Medulla oblongata (tissue), 1 donor: ENCODE measurements around the gene ZNF654.
"Not testable (repeated sequence)": the region's sequence is repeated elsewhere in the genome, so short reads cannot be mapped to it uniquely, and the experiment has no call there.

Source experiments
- DNase-seq: peaks from one replicate; pipeline ENCODE4 v3.0.0-alpha.2; 2015; ENCODE audit errors: extremely low spot score

Gene ZNF654

GRCh38 chr3:88059380-88060170, 520 bp downstream of the ZNF654 start:
- DNase-seq = peak; percentile 53

GRCh38 chr3:88061746-88062145, 2.7 kb downstream of the ZNF654 start:
- no peak for DNase-seq

GRCh38 chr3:88075072-88075471, 16.0 kb downstream of the ZNF654 start:
- no peak for DNase-seq

GRCh38 chr3:88075497-88075896, 16.4 kb downstream of the ZNF654 start:
- no peak for DNase-seq

DNA sequence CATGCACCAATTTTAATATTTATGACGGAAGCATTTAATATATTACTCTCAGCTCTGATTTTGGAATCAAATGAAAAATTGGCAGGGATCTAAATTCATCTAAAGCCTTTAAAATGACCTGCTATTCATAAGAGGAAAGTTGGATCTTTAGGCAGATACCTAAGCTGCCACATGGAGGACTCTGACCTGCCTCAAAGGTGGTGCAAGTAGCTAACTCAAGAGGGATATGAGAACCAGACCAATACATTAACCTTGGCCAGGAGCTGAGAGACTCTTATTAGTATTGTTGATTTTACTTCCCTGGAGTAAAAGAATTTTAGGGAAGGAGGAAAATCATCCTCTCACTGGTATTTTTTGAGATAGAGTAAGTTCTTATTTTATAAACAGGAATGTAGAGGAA, 17.7 kb downstream of the ZNF654 start:
- no peak for DNase-seq

DNA sequence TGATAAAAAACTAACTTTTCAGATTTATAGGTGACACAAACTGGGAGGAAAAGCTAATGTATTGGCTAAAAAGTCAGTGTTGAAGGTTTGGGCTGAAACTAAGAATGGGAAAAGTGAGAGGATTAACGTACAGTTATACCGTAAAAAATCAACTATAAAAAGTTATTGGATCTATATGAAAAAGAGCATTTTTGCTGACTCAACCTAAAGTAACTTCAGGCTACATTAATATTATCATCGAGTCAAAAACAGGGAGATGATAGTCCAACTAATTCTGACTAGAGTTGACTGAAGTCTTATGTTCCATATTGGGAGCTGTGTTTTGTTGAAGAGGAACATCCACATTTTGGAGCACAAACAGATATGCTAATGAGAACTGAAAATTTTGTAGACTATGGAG, 19.9 kb downstream of the ZNF654 start:
- DNase-seq = no peak

GRCh38 chr3:88082854-88083253, 23.8 kb downstream of the ZNF654 start:
- no peak for DNase-seq

GRCh38 chr3:88084097-88084501, 25.0 kb downstream of the ZNF654 start:
- no peak for DNase-seq

- no peak for DNase-seq
Observed at GRCh38 chr3:88090681-88091080, 31.6 kb downstream of the ZNF654 start.

DNA sequence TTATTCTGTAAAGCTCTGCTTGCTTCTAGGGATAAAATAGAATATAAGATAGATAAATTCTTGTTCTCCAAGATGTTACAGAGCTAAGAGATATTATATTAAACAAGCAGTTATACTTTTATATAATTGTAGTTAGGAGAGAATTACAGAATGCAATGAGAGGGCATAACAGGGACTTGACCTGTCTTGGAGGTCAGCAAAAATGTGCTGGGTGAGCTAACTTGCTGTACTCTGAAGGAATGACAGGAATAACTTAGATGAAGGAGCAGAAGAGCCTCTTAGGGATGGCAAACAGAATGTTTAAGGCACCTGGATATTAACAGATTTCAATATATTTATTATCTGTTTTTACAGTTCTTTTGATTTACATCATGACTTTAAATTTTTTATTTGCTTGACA, 33.2 kb downstream of the ZNF654 start:
- DNase-seq = no peak

DNA sequence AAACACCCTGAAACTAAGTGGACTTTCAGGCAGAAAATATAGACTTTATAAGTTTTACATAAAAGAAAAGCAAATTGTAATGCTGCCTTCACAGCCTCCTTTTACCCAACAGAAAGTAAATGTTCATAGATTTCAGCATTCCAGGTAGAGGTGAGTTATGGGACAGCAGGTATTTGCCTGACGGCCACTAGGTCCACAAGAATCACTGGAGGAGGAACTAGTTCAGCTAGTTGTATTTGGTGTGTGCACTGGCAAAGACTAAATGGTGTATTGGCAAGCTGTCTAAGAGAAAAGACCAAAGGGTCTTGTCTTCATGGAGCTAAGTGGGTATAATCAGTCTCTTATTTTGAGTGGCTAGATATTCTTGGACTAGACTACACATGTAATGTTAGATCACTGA, 34.2 kb downstream of the ZNF654 start:
- DNase-seq = no peak

- no peak for DNase-seq
Observed at GRCh38 chr3:88101142-88101541, 42.1 kb downstream of the ZNF654 start.

GRCh38 chr3:88105325-88105724, 46.3 kb downstream of the ZNF654 start:
- no peak for DNase-seq

DNA sequence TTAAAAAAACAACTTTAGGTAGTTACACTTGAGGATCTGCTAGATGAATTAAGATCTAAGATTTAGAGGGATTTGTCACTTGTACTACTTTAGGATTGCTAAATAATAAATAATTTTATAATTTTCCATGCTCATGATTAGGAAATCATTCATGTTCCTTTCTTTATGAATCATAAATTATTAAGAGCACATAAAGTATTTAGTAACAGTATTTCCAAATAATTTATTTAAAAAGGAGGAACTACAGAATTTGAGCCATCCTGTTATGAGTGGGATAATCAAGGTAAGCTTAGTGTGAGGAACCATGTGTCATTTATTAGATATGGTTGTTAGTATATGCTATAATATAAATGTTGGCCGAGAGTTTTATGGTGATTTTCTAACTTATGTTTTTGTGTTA, 53.2 kb downstream of the ZNF654 start:
- no peak for DNase-seq

- DNase-seq = peak; percentile 86
Observed at GRCh38 chr3:88113311-88114162, 54.5 kb downstream of the ZNF654 start.

- DNase-seq = no peak
Observed at GRCh38 chr3:88114878-88115549, 56.0 kb downstream of the ZNF654 start.

DNA sequence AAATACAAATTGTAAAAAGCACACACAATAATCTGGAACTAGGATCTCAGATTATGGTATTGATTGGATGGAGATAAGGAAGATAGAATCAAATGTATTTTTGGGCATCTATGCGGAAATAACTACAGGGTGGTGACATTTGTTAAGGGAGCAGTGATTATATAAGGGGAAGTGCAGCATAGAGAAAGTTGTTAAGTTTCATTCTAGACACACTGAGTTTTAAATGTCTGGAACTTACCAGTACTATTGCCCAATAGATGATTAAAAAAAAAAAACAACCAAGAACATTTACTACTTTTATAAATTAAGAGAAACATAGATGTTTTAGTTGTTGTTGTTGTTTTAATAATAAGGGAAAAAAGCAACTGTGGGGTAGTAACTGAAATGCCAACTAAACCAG, 58.6 kb downstream of the ZNF654 start:
- no peak for DNase-seq

DNA sequence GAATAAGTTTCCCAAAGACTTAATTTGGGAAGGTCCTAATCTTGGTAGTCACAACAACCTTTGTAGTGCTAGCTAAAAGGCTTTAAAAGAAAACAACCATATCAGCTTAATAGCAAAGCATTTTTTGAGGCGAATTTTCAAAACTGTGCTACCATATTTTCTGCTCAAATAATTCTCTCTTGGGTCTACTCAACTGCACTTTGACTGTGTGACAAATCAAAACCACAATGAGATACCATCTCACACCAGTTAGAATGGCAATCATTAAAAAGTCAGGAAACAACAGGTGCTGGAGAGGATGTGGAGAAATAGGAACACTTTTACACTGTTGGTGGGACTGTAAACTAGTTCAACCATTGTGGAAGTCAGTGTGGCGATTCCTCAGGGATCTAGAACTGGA, 59.5 kb downstream of the ZNF654 start:
- DNase-seq = not testable (repeated sequence)

- no peak for DNase-seq
Observed at GRCh38 chr3:88123526-88123925, 64.5 kb downstream of the ZNF654 start.

GRCh38 chr3:88131695-88132094, 72.6 kb downstream of the ZNF654 start:
- no peak for DNase-seq

DNA sequence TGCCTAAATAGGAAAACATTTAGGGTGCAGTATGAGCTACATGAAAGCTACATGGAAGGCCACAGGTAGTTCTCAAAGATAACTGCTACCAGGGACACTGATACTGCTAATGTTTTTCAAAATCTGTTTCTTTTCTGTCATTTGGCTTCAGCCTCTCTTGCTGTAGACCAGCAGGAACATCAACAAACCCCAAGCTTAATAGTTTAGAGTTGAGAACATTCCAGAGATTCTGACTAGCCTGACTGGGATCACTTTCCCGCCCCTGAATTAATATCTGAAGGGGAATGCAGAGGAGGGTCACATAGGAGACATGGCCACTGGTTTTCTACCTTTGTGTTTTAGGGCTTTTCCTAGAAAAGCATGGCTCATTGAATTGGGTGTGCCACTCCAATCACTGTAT, 73.8 kb downstream of the ZNF654 start:
- DNase-seq = no peak

DNA sequence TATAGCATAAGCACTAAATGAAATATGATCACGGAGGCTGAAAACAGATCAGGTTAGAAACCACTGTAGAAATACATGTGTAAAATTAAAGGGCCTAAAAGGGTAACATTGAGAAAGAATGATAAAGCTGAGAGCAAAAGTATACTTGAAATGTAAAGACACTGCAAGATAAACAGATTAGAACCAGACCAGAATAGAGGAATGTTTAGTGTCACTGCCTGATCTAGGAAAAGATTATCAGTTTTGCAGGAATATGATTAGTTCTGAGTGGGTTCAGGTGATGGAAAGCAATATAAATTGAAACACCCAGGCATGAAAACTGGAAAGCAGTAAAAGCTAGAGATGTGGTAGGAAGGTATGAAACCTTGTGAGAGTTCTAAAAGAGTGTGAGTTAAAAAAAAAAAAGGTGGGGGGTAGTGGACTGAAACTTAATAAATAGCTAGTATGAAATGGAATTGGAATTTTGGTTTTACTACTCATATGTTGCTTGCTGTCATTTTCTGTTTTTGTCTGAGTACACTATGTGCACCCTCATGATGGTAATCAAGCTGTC, 74.7 kb downstream of the ZNF654 start:
- DNase-seq = no peak
